GM06990 (cell line): Measurements from ENCODE around the gene GRB7.

Source experiments
- DNase-seq: peaks from one replicate; pipeline ENCODE4 v3.0.0-alpha.2; 2011; ENCODE audit not compliant: insufficient read length; ENCODE audit errors: extremely low read depth
- H3K27me3 ChIP-seq: replicated peaks from 2 replicates; pipeline ENCODE4 v1.6.0; 2011; ENCODE audit warnings: low read length; ENCODE audit not compliant: control insufficient read depth, insufficient read depth
- H3K36me3 ChIP-seq: 2 replicates; pipeline ENCODE4 v1.5.1; 2011; ENCODE audit warnings: low read length; ENCODE audit not compliant: control insufficient read depth, insufficient read depth
- H3K4me3 ChIP-seq: replicated peaks from 2 replicates; pipeline ENCODE4 v1.5.1; 2011; ENCODE audit warnings: low read depth, mild to moderate bottlenecking, control low read depth, low read length
- TF ChIP-seq, protein P1 (sequence below): IDR thresholded peaks from 2 replicates; pipeline ENCODE4 v1.5.1; 2011; ENCODE audit warnings: low read length, control low read depth, mild to moderate bottlenecking, inconsistent platforms; ENCODE audit not compliant: insufficient read depth, poor library complexity, severe bottlenecking

Gene GRB7

DNA sequence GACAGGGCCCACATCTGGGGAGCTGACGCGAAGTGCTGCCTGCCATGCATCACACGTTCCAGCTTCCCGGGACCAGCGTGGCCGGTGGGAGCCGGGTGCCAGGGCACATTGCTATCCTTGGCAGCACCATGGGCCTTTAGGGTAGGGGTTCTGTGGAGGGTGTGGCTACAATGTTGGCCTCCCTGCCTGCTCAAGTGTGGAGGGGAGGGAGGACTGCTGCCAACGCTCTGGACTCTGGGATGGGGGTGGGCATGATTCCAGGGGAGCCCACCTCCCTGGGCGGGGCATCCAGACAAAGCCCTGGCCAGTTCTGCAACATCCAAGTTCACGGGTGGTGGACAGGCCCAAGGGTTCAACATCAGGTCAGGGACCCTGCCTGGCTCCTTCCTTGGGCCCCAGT is 13.9 kb downstream of the GRB7 start:
- no peaks in the 10 kb centered on the region for H3K27me3 ChIP-seq
- no peak for DNase-seq
- TF ChIP-seq, protein P1, sequence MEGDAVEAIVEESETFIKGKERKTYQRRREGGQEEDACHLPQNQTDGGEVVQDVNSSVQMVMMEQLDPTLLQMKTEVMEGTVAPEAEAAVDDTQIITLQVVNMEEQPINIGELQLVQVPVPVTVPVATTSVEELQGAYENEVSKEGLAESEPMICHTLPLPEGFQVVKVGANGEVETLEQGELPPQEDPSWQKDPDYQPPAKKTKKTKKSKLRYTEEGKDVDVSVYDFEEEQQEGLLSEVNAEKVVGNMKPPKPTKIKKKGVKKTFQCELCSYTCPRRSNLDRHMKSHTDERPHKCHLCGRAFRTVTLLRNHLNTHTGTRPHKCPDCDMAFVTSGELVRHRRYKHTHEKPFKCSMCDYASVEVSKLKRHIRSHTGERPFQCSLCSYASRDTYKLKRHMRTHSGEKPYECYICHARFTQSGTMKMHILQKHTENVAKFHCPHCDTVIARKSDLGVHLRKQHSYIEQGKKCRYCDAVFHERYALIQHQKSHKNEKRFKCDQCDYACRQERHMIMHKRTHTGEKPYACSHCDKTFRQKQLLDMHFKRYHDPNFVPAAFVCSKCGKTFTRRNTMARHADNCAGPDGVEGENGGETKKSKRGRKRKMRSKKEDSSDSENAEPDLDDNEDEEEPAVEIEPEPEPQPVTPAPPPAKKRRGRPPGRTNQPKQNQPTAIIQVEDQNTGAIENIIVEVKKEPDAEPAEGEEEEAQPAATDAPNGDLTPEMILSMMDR, result no peak
- H3K4me3 ChIP-seq, result no peak overlapping the region
- no peaks in the 10 kb centered on the region for H3K36me3 ChIP-seq

DNA sequence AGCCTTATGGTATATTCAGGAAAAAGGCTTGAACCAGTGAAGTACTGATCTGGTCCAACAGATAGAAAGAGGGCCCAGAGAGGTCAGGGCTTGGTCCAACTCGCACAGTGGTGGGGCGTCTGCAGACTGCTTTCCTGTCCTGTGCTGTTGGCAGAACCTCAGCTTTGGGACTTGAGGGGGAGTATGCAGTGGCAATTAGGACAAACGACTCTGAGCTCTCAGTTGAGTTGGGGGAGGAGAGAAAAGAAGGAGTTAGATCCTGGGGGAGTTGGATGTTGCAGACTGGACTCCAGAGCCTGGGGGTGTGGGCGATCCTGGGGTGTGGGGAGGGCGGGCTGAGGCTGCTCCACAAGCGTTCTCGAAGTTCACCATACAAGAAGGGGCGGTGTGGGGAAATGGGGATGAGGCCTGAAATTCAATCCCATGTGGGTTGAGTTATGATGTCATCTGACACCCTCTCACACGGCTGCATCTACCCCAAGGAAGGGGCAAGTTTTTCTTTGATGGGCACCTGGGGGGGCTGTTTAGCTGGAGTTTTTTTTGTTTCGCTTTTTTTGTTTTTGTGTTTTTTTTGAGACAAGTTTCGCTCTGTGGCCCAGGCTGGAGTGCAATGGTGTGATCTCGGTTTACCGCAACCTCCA is 14.6 kb downstream of the GRB7 start:
- Histone ChIP-seq H3K36me3 (no peaks in the 10 kb centered on the region), H3K27me3 (no peaks in the 10 kb centered on the region), H3K4me3 (no peak overlapping the region)
- DNase-seq, result no peak
- TF ChIP-seq, protein P1, result no peak

DNA sequence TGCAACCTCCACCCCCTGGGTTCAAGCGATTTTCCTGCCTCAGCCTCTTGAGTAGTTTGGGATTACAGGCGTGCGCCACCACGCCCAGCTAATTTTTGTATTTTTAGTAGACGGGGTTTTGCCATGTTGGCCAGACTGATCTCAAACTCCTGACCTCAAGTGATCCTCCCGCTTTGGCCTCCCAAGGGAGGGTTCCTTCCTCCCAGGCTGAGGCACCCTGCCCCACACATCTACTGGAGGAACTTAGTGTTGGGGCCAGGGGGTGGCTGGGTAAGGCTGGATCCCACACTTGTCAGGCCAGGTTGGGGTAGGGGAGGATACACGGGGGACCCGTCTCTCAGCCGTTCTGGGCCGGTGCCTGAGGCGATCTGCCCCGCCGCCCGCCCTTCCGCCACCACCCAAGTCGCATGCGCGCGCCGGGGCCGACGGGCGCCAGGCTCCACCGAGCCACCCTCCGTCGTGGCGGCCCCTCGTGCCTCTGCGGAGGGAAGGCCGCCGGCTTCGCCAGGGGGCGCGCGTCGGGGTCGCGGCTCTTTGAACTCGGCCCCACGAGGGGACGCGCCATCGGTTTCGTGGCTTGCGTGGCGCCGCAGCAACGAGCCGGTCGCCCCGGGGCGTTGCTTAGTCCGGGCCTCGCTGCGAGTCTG is 15.9 kb downstream of the GRB7 start:
- TF ChIP-seq, protein P1, result no peak
- DNase-seq, result no peak
- peak overlapping the region; percentile 69 for H3K4me3 ChIP-seq
- H3K27me3 ChIP-seq, result no peaks in the 10 kb centered on the region
- H3K36me3 ChIP-seq, result no peaks in the 10 kb centered on the region

DNA sequence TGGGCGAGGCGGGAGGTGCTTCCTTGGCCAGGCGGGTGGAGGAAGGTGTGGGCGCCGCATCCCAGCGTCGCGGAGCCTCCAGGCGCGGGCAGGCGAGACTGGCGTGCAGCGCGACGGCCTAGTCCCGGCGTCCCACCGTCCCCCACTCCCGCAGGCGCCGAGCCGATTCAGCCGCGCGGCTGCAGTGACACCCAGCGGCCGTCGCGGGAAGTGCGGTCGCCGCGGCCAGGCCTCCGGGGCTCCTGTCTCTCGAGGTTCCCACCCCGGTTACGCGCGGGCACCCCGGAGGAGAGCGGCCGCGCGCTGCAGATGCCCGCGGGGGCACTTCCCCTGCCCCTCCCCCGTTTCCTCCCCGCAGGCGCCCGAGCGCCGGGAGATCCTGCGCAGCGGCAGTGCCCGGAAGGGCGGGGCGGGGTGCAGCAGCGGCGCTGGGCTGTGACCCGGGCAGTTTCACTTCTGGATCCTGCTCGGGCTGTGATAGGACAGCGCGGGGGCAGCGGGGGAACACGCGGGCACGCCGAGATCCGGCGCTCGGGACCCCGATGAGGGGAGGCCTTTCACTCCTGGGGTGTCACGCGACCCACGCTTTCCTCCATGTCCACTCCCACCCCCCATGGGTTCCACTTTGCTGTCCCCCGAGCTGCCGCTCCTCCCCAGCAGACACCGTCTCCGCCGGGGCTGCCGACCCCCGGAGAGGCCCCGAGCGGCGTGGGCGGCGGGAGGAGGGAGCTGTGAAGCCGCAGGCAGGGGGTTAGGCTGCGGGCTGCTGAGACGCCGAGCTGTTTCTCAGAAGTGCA is 16.6 kb downstream of the GRB7 start:
- DNase-seq, result peak; percentile 100

DNA sequence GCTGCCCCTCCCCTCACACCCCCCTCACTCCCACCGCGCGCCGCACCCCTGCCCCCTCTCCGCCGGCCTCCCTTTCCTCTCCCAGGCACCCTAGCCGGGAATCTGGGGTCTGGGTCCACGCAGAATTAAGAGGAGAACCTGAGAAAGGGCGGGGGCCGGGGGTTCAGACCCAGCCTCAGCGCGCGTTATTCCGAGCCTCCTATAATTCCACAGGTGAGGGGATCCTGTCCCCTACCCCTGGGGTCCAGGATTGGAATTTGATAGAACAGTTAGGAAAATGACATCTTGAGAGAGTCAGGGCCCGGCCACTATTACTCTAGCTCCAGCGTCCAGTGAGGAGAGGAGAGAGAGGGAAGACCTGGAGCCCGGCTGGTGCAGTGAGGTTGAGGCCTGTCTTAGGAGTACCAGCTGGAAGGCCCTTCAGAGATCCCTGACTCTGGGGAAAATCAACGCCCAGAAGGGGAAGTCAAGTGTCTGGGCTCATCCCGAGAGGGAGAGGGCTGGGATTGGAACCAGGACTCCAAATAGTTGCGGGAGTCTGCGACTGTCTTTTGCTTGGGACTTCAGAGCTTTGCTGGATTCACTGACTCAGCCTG is 17.3 kb downstream of the GRB7 start:
- H3K4me3 ChIP-seq, result peak overlapping the region; percentile 69
- TF ChIP-seq, protein P1, result no peak
- no peak for DNase-seq
- no peaks in the 10 kb centered on the region; the same call in 1 of the 2 replicates for H3K36me3 ChIP-seq
- no peaks in the 10 kb centered on the region for H3K27me3 ChIP-seq

More for the DNA sequence above, 16.6 kb downstream of the GRB7 start:
- TF ChIP-seq, protein P1, result peak; percentile 63
- Histone ChIP-seq H3K27me3 (no peaks in the 10 kb centered on the region), H3K4me3 (peak overlapping the region; percentile 69), H3K36me3 (no peaks in the 10 kb centered on the region; the same call in 1 of the 2 replicates)
